ENCODE data around the gene HIP1.

DNA sequence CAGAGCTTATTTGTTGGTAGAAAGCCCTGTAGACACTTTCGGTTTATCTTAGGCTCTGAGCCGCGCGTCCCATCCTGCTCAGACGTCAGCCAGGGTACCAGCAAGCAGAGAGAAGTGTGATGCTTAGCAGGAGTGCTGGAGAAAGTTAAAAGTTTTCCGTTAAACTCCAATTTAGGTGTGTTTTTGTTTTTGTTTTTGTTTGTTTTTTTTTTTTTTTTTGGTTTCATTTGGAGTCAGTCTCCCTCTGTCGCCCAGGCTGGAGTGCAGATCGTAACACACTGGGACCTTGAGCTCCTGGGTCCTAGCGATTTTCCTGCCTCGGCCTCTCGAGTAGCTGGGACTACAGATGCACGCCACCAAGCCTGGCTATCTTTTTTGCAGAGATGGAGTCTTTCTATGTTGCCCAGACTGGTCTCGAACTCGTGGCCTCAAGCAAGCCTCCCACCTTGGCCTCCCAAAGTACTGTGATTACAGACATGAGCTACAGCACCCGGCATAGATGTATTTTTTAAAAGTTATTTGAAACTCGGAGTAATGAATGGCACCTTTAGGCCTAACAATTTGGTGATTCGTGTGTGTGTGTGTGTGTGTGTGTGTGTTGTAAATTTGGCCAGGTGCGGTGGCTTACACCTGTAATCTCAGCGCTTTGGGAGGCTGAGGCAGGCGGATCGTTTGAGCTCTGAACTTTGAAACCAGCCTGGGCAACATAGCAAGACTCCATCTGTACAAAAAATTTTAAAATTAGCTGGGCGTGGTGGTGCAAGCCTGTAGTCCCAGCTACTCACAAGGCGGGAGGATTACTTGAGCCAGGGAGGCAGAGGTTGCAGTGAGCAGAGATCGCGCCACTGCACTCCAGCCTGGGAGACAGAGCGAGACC is 1.3 kb upstream of the HIP1 start:
- no peak for TF ChIP-seq POLR2A (IDR thresholded peaks at IDR 0.05)
- TF ChIP-seq, protein P1, sequence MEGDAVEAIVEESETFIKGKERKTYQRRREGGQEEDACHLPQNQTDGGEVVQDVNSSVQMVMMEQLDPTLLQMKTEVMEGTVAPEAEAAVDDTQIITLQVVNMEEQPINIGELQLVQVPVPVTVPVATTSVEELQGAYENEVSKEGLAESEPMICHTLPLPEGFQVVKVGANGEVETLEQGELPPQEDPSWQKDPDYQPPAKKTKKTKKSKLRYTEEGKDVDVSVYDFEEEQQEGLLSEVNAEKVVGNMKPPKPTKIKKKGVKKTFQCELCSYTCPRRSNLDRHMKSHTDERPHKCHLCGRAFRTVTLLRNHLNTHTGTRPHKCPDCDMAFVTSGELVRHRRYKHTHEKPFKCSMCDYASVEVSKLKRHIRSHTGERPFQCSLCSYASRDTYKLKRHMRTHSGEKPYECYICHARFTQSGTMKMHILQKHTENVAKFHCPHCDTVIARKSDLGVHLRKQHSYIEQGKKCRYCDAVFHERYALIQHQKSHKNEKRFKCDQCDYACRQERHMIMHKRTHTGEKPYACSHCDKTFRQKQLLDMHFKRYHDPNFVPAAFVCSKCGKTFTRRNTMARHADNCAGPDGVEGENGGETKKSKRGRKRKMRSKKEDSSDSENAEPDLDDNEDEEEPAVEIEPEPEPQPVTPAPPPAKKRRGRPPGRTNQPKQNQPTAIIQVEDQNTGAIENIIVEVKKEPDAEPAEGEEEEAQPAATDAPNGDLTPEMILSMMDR (IDR thresholded peaks at IDR 0.05), result no peak
- no peak for TF ChIP-seq POLR2AphosphoS5 (IDR thresholded peaks at IDR 0.05)
- no peak for TF ChIP-seq EP300 (IDR thresholded peaks at IDR 0.05)

Data from sigmoid colon (tissue), 4 donors.